ENCODE data around the gene ATXN2.
"Not testable (repeated sequence)": the region's sequence is repeated elsewhere in the genome, so short reads cannot be mapped to it uniquely, and the experiment has no call there.

DNA sequence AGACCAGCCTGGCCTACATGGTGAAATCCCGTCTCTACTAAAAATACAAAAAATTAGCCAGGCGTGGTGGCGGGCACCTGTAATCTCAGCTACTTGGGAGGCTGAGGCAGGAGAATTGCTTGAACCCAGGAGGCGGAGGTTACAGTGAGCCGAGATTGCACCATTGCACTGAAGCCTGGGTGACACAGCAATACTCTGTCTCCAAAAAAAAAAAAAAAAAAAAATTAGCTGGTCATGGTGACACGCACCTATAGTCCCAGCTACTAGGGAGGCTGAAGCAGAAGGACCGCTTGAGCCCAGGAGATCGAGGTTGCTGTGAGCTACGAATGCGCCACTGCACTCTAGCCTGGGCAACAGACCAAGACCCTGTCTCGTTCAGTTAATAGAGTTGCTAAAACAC lies 3.7 kb upstream of the ATXN2 start:
- TF ChIP-seq, protein P1, sequence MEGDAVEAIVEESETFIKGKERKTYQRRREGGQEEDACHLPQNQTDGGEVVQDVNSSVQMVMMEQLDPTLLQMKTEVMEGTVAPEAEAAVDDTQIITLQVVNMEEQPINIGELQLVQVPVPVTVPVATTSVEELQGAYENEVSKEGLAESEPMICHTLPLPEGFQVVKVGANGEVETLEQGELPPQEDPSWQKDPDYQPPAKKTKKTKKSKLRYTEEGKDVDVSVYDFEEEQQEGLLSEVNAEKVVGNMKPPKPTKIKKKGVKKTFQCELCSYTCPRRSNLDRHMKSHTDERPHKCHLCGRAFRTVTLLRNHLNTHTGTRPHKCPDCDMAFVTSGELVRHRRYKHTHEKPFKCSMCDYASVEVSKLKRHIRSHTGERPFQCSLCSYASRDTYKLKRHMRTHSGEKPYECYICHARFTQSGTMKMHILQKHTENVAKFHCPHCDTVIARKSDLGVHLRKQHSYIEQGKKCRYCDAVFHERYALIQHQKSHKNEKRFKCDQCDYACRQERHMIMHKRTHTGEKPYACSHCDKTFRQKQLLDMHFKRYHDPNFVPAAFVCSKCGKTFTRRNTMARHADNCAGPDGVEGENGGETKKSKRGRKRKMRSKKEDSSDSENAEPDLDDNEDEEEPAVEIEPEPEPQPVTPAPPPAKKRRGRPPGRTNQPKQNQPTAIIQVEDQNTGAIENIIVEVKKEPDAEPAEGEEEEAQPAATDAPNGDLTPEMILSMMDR (IDR thresholded peaks at IDR 0.05; ENCODE audit: low read depth, low read length, missing input control), result not testable (repeated sequence)
- not testable (repeated sequence) for TF ChIP-seq YY1 (IDR thresholded peaks at IDR 0.05); SP1 (IDR thresholded peaks at IDR 0.05); TAF1 (conservative IDR thresholded peaks at IDR 0.05); RAD21 (IDR thresholded peaks at IDR 0.05); GABPA (IDR thresholded peaks at IDR 0.05 in 1 of 2, conservative IDR thresholded peaks at IDR 0.05 in 1 of 2)
- TF ChIP-seq, protein P2, sequence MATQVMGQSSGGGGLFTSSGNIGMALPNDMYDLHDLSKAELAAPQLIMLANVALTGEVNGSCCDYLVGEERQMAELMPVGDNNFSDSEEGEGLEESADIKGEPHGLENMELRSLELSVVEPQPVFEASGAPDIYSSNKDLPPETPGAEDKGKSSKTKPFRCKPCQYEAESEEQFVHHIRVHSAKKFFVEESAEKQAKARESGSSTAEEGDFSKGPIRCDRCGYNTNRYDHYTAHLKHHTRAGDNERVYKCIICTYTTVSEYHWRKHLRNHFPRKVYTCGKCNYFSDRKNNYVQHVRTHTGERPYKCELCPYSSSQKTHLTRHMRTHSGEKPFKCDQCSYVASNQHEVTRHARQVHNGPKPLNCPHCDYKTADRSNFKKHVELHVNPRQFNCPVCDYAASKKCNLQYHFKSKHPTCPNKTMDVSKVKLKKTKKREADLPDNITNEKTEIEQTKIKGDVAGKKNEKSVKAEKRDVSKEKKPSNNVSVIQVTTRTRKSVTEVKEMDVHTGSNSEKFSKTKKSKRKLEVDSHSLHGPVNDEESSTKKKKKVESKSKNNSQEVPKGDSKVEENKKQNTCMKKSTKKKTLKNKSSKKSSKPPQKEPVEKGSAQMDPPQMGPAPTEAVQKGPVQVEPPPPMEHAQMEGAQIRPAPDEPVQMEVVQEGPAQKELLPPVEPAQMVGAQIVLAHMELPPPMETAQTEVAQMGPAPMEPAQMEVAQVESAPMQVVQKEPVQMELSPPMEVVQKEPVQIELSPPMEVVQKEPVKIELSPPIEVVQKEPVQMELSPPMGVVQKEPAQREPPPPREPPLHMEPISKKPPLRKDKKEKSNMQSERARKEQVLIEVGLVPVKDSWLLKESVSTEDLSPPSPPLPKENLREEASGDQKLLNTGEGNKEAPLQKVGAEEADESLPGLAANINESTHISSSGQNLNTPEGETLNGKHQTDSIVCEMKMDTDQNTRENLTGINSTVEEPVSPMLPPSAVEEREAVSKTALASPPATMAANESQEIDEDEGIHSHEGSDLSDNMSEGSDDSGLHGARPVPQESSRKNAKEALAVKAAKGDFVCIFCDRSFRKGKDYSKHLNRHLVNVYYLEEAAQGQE (IDR thresholded peaks at IDR 0.05), result not testable (repeated sequence)

All from liver (tissue), 3 donors.